T-helper 1 cell treated with Interleukin-12 subunit alpha and Interleukin-12 subunit beta and Interleukin-4 antibody, amounts not matched to agents 30 μg/mL and 1 μg/mL, for 36 hours (primary cell): ENCODE results near the gene PCSK6.
A peak's percentile ranks its signal among the peaks of the same experiment; 100 is the strongest.
"Not testable (repeated sequence)": the region's sequence is repeated elsewhere in the genome, so short reads cannot be mapped to it uniquely, and the experiment has no call there.

Experiments used
- H3K27ac Mint-ChIP-seq: one replicate; pipeline ENCODE4 v1.8.0; 2021; ENCODE audit warnings: mild to moderate bottlenecking, mixed read lengths
- H3K27me3 Mint-ChIP-seq: one replicate; pipeline ENCODE4 v1.8.0; 2021; ENCODE audit warnings: low read depth, mixed read lengths
- H3K36me3 Mint-ChIP-seq: one replicate; pipeline ENCODE4 v1.8.0; 2021; ENCODE audit warnings: low read depth, mixed read lengths
- H3K4me1 Mint-ChIP-seq: one replicate; pipeline ENCODE4 v1.8.0; 2021; ENCODE audit warnings: low read depth, mixed read lengths
- H3K4me3 Mint-ChIP-seq: one replicate; pipeline ENCODE4 v1.8.0; 2021; ENCODE audit warnings: mild to moderate bottlenecking, moderate library complexity, mixed read lengths
- H3K9me3 Mint-ChIP-seq: one replicate; pipeline ENCODE4 v1.8.0; 2021; ENCODE audit warnings: mixed read lengths

Gene PCSK6

DNA sequence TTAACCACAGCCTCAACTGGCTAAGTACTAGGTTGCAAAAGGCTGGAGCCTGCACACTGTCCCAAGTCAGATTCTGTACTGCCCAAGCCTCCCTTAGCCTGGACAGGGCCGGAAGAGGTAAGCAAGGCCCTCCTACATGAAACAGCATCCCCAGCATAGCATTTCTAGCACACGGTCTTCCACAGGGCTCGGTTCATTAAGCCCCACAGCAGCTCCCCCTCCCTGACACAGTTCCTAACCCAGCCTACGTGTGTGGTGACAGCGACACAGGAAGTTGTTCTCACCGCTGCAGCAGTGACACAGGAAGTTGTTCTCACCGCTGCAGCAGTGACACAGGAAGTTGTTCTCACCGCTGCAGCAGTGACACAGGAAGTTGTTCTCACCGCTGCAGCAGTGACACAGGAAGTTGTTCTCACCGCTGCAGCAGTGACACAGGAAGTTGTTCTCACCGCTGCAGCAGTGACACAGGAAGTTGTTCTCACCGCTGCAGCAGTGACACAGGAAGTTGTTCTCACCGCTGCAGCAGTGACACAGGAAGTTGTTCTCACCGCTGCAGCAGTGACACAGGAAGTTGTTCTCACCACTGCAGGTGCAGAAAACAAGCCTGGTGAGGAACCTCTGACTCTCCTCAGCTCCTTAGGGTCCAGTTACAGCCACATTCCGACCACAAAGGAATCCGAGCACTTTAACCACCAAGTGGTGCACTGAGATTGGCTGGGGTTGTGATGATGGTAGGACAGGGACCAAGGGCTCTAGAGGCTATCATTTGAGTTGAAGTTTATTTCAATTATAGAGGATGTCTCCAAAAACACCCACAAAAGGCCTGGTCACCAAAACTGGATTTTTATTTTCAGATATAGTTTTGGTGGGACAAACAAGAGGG lies 155.4 kb downstream of the PCSK6 start:
- H3K36me3 Mint-ChIP-seq, H3K4me1 Mint-ChIP-seq: not testable (repeated sequence)
- peaks cover 23% of the 10 kb centered on the region for H3K27me3 Mint-ChIP-seq
- peak overlapping the region; percentile 90 for H3K27ac Mint-ChIP-seq
- peak overlapping the region; percentile 54 for H3K4me3 Mint-ChIP-seq
- peaks cover 41% of the 10 kb centered on the region for H3K9me3 Mint-ChIP-seq

- Mint-ChIP-seq H3K4me1 (peaks cover 4% of the 10 kb centered on the region), H3K27me3 (peaks cover 16% of the 10 kb centered on the region), H3K9me3 (peaks cover 36% of the 10 kb centered on the region), H3K27ac (no peak overlapping the region), H3K4me3 (no peak overlapping the region), H3K36me3 (peaks cover 7% of the 10 kb centered on the region)
These were observed 157.4 kb downstream of the PCSK6 start for GRCh38 chr15:101332061-101332467.

DNA sequence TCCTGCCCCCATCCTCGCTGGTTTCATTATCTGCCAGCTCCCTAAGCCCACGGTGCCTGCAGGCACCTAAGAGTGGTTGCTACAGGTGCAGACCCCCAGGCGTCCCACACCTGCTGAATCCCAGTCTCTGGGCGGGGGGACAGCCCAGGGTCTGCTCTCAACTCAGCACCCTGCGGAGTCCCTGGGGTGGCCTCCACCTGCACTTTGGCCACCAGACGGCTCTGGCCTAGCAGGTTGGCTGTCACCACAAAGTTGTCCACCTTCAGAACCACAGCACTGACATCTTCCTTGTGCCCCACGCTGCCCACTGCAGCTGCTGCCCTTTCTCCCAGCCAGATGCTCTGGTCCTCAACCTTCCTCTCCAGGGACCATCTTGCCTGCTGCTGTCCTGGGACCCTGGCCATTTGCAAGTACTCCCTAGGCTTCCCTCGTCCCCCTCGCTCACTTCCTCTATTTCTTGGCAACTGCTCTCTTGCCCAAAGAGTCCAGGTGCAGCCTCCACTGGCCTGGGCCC lies 159.6 kb downstream of the PCSK6 start:
- Mint-ChIP-seq H3K27ac (no peak overlapping the region), H3K4me3 (no peak overlapping the region), H3K9me3 (peaks cover 24% of the 10 kb centered on the region), H3K4me1 (peaks cover 2% of the 10 kb centered on the region), H3K36me3 (peaks cover 3% of the 10 kb centered on the region), H3K27me3 (peaks cover 16% of the 10 kb centered on the region)

GRCh38 chr15:101329309-101329863 lies 160.1 kb downstream of the PCSK6 start:
- Mint-ChIP-seq H3K27me3 (peaks cover 16% of the 10 kb centered on the region), H3K36me3 (peaks cover 3% of the 10 kb centered on the region), H3K4me1 (peaks cover 2% of the 10 kb centered on the region), H3K4me3 (no peak overlapping the region), H3K9me3 (peaks cover 19% of the 10 kb centered on the region), H3K27ac (no peak overlapping the region)

DNA sequence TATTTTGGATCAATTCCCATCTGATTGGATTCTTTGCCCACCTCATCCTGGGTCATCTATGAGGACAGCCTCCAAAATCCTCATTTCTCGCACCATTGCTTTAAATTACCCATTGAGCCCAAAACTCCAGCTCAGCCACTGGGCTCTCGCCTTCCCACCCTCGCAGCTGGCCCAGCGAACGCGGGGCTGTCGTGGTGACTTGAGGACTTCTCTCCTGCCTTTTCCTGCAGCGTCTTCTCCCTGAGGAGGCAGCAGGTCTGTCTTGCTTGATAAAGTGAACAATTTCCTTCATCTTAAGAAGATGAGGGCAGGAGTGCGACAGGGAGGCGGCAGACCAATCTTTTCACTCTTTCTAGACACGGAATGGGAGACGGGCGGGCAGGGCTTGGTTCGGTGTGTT lies 161.5 kb downstream of the PCSK6 start:
- Mint-ChIP-seq H3K36me3 (no peaks in the 10 kb centered on the region), H3K27me3 (peaks cover 16% of the 10 kb centered on the region), H3K9me3 (peaks cover 8% of the 10 kb centered on the region), H3K27ac (no peak overlapping the region), H3K4me1 (no peaks in the 10 kb centered on the region), H3K4me3 (no peak overlapping the region)

- Mint-ChIP-seq H3K36me3 (no peaks in the 10 kb centered on the region), H3K27me3 (peaks cover 16% of the 10 kb centered on the region), H3K4me3 (no peak overlapping the region), H3K27ac (no peak overlapping the region), H3K9me3 (peaks cover 3% of the 10 kb centered on the region), H3K4me1 (no peaks in the 10 kb centered on the region)
These were observed 162.3 kb downstream of the PCSK6 start for GRCh38 chr15:101327147-101327740.

GRCh38 chr15:101326462-101327146 lies 162.9 kb downstream of the PCSK6 start:
- Mint-ChIP-seq H3K4me1 (no peaks in the 10 kb centered on the region), H3K27ac (no peak overlapping the region), H3K27me3 (peaks cover 16% of the 10 kb centered on the region), H3K9me3 (no peaks in the 10 kb centered on the region), H3K36me3 (peaks cover 2% of the 10 kb centered on the region), H3K4me3 (no peak overlapping the region)

- peaks cover 4% of the 10 kb centered on the region for H3K4me1 Mint-ChIP-seq
- H3K36me3 Mint-ChIP-seq = peaks cover 2% of the 10 kb centered on the region
- no peak overlapping the region for H3K4me3 Mint-ChIP-seq
- no peaks in the 10 kb centered on the region for H3K9me3 Mint-ChIP-seq
- peaks cover 12% of the 10 kb centered on the region for H3K27me3 Mint-ChIP-seq
- no peak overlapping the region for H3K27ac Mint-ChIP-seq
These were observed 163.5 kb downstream of the PCSK6 start for GRCh38 chr15:101326026-101326315.

DNA sequence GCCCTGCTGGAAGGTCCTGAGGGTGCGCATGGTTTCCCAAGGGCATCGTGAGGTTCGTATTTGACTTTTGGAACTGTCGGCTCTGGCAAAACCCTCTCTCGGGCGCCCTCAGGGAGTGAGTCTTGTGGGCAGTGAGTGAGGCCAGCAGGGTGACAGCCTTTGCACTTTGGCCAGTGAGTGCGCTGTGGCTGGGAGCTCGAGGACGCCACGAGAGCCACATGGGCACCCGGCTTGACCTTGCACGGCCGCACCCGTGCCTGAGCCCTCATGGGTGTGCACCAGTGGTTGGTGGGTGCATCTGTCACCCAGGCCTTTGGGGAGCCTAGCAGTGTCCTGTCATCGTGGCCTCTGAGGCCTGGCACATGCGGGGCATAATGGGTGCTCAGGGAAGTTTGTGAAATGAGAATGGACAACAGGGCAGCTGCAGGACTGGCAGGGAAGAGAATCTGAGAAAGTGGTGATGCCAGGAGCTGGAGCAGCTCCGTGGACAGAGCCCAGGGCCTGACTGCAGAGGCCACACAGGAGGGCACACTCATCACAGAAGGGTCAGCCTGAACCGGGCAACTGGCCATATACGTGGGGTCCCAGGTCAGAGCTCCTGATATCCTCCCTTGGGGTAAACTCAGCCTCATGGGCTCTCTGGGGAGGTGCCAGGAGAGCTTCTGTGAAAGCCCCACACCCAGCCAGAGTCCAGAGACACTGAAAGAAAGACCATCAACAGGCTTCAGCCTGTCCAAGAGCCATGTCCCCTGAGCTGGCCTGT lies 164.1 kb downstream of the PCSK6 start:
- Mint-ChIP-seq H3K36me3 (peaks cover 2% of the 10 kb centered on the region), H3K9me3 (no peaks in the 10 kb centered on the region), H3K27ac (no peak overlapping the region), H3K4me1 (peaks cover 9% of the 10 kb centered on the region), H3K27me3 (peaks cover 9% of the 10 kb centered on the region), H3K4me3 (no peak overlapping the region)

DNA sequence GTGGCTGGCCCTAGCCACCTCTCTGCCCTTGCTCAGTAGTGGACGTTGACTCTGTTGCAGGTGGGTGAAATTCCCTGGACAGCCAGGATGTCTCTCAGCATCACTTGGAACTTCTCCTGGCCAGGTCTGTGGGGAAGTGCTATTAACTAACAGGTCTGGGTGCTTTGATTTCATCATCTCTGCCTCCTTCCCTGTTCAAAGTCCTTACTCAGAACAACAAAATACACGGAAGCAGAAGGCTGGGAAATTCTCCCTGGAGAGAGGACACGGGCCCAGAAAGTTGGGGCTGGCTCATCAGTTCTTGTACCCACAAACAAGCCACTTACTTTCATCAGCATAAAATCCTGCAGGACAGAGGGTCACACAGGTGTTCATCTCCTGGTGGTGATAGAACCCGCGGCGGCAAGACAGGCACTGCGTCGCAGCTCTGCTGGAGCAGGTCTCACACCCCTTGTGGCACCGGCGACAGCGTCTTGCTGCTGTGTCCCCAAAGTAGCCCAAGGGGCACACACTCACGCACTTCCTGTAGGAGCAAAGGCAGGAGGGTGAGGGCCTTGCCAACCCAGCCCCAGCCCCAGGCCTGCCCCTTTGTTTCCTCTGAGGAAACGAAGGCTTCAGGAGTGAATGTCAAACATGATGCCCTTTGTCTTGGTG lies 164.9 kb downstream of the PCSK6 start:
- peaks cover 2% of the 10 kb centered on the region for H3K36me3 Mint-ChIP-seq
- no peak overlapping the region for H3K4me3 Mint-ChIP-seq
- H3K9me3 Mint-ChIP-seq = no peaks in the 10 kb centered on the region
- H3K27me3 Mint-ChIP-seq = peaks cover 3% of the 10 kb centered on the region
- H3K4me1 Mint-ChIP-seq = peaks cover 12% of the 10 kb centered on the region
- H3K27ac Mint-ChIP-seq = no peak overlapping the region

GRCh38 chr15:101323793-101324523 lies 165.5 kb downstream of the PCSK6 start:
- Mint-ChIP-seq H3K27me3 (peaks cover 3% of the 10 kb centered on the region), H3K9me3 (no peaks in the 10 kb centered on the region), H3K27ac (no peak overlapping the region), H3K36me3 (peaks cover 2% of the 10 kb centered on the region), H3K4me3 (no peak overlapping the region), H3K4me1 (peaks cover 12% of the 10 kb centered on the region)

DNA sequence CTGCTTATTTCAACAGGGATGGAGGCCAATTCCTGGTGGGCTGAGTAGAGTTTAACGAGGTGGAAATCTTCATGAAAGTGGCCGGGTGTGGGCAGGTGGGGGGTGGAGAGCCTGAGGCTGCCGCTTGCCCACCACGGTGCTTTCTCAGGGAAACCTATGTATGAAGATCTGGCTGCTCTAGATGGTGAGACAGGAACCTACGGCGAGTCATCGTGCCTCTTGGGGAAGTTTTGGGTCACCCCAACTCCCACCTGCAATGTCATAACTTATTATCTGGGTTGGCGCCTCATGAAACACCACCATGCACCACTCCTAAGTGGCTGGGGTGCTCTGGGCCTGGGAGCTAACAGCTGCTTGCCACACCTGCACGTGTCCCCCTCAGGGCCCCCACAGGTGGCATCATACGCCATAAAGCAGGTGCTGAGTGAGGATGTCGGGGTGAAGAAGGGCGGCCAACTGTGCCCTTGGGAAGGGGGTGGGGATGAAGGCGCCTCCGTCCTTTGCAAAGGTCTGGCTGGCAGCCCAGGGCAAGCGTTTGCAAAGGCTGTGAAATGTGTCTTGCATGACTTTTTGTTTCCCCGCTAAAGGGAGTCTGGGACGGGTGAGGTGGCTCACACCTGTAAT lies 166.5 kb downstream of the PCSK6 start:
- peaks cover 2% of the 10 kb centered on the region for H3K36me3 Mint-ChIP-seq
- no peak overlapping the region for H3K27ac Mint-ChIP-seq
- H3K9me3 Mint-ChIP-seq = no peaks in the 10 kb centered on the region

More for the DNA sequence above, 166.5 kb downstream of the PCSK6 start:
- H3K27me3 Mint-ChIP-seq = peaks cover 6% of the 10 kb centered on the region
- no peak overlapping the region for H3K4me3 Mint-ChIP-seq
- H3K4me1 Mint-ChIP-seq = peaks cover 12% of the 10 kb centered on the region
